ENCODE data around the gene PPFIBP2. TPM values are rescaled to one million over a fixed set of nuclear protein-coding genes. Genes with fewer than 3 reads are reported as not detected.

PPFIBP2 gene
- total and polyA plus RNA-seq, 12 donors: 6.4 to 40.7 (median 21.4) TPM

GRCh38 chr11:7524462-7525235 lies 10.8 kb downstream of the PPFIBP2 start:
- Histone ChIP-seq H3K4me3 (no peak overlapping the region), H3K9me3 (no peaks in the 10 kb centered on the region), H3K36me3 (no peaks in the 10 kb centered on the region), H3K4me1 (peaks cover 0 to 56% (median 10%) of the 10 kb centered on the region in 9 donors), H3K27me3 (no peaks in the 10 kb centered on the region), H3K27ac (peak overlapping the region in 1 of 10 donors; percentile 42)
- no peak for DNase-seq
- intact Hi-C loops (cut with DNase I): no loop called here
- 83 to 90% methylated on average over 6 of the region's 6 CpGs for WGBS, 2 donors
- no peak for TF ChIP-seq CTCF (IDR thresholded peaks at IDR 0.05)
- no peak for ATAC-seq

- H3K4me3 ChIP-seq: no peak overlapping the region
- no peaks in the 10 kb centered on the region for H3K9me3 ChIP-seq
- WGBS, 2 donors: 98 to 99% methylated on average over 4 of the region's 4 CpGs
- intact Hi-C loops (cut with DNase I): no loop called here
- no peak for TF ChIP-seq CTCF (IDR thresholded peaks at IDR 0.05)
- no peak overlapping the region for H3K27ac ChIP-seq
- no peaks in the 10 kb centered on the region for H3K27me3 ChIP-seq
- H3K36me3 ChIP-seq: no peaks in the 10 kb centered on the region
- peaks cover 0 to 54% (median 10%) of the 10 kb centered on the region in 9 donors for H3K4me1 ChIP-seq
- DNase-seq (no peak), ATAC-seq (no peak)
These were observed 11.6 kb downstream of the PPFIBP2 start for GRCh38 chr11:7525424-7525823.

GRCh38 chr11:7527029-7527428 lies 13.2 kb downstream of the PPFIBP2 start:
- no peaks in the 10 kb centered on the region for H3K9me3 ChIP-seq
- WGBS, 2 donors: 78 to 81% methylated on average over 1 of the region's 1 CpG
- H3K36me3 ChIP-seq: no peaks in the 10 kb centered on the region
- DNase-seq (no peak), ATAC-seq (no peak)
- H3K4me3 ChIP-seq: no peak overlapping the region
- intact Hi-C loops (cut with DNase I): no loop called here
- H3K4me1 ChIP-seq: peaks cover 0 to 47% (median 10%) of the 10 kb centered on the region in 9 donors
- no peak for TF ChIP-seq CTCF (IDR thresholded peaks at IDR 0.05)
- no peaks in the 10 kb centered on the region for H3K27me3 ChIP-seq
- no peak overlapping the region for H3K27ac ChIP-seq

- DNase-seq (no peak), ATAC-seq (no peak)
- H3K36me3 ChIP-seq: no peaks in the 10 kb centered on the region
- no peak overlapping the region for H3K4me3 ChIP-seq
- no peak overlapping the region for H3K27ac ChIP-seq
- intact Hi-C loops (cut with DNase I): no loop called here
- no peak for TF ChIP-seq CTCF (IDR thresholded peaks at IDR 0.05)
- peaks cover 0 to 34% (median 7%) of the 10 kb centered on the region in 9 donors for H3K4me1 ChIP-seq
- 95 to 97% methylated on average over 4 of the region's 4 CpGs for WGBS, 2 donors
- no peaks in the 10 kb centered on the region for H3K27me3 ChIP-seq
- no peaks in the 10 kb centered on the region for H3K9me3 ChIP-seq
These were observed 14.8 kb downstream of the PPFIBP2 start for GRCh38 chr11:7528514-7529049.

Measured in heart right ventricle (tissue), 16 donors.